ENCODE data around the gene CDH15.

CDH15 gene

GRCh38 chr16:89200850-89201411 lies 29.4 kb downstream of the CDH15 start:
- DNase-seq = no peak

- peak; percentile 46 to 86 (median 76) for DNase-seq
These were observed 30.2 kb downstream of the CDH15 start for GRCh38 chr16:89201439-89202377.

GRCh38 chr16:89202422-89203215 lies 31.1 kb downstream of the CDH15 start:
- no peak for DNase-seq

GRCh38 chr16:89207993-89208392 lies 36.4 kb downstream of the CDH15 start:
- DNase-seq = no peak

- DNase-seq = no peak
These were observed 38.0 kb downstream of the CDH15 start for GRCh38 chr16:89209522-89210044.

- no peak for DNase-seq
These were observed 38.8 kb downstream of the CDH15 start for GRCh38 chr16:89210165-89210903.

GRCh38 chr16:89210904-89211515 lies 39.5 kb downstream of the CDH15 start:
- DNase-seq = no peak

- DNase-seq = peak; percentile 41 to 78 (median 57)
These were observed 45.0 kb downstream of the CDH15 start for GRCh38 chr16:89216315-89217137.

- DNase-seq = no peak
These were observed 45.5 kb downstream of the CDH15 start for GRCh38 chr16:89217138-89217387.

GRCh38 chr16:89217388-89218191 lies 46.0 kb downstream of the CDH15 start, which contains the start of gene ZNF778:
Gene ZNF778, plus strand, starts transcription at chr16:89217703. Its CDS starts 3,425 bp downstream, at chr16:89221128.
- peak; percentile 52 to 70 (median 54) for DNase-seq

GRCh38 chr16:89219365-89219764 lies 47.8 kb downstream of the CDH15 start:
- no peak for DNase-seq

GRCh38 chr16:89221604-89222003 lies 50.1 kb downstream of the CDH15 start:
- no peak for DNase-seq

- DNase-seq = no peak
These were observed 51.4 kb downstream of the CDH15 start for GRCh38 chr16:89222931-89223330.

GRCh38 chr16:89224665-89225064 lies 53.1 kb downstream of the CDH15 start:
- no peak for DNase-seq

- DNase-seq = no peak
These were observed 58.7 kb downstream of the CDH15 start for GRCh38 chr16:89230255-89230654.

GRCh38 chr16:89232107-89232506 lies 60.6 kb downstream of the CDH15 start:
- DNase-seq = no peak

GRCh38 chr16:89233678-89234490 lies 62.3 kb downstream of the CDH15 start:
- no peak for DNase-seq

GRCh38 chr16:89237733-89238132 lies 66.2 kb downstream of the CDH15 start:
- DNase-seq = no peak

Measured in activated naive CD4-positive, alpha-beta T cell (primary cell).